ENCODE data around the gene DND1.
"Not testable (repeated sequence)": the region's sequence is repeated elsewhere in the genome, so short reads cannot be mapped to it uniquely, and the experiment has no call there.

The DND1 gene

DNA sequence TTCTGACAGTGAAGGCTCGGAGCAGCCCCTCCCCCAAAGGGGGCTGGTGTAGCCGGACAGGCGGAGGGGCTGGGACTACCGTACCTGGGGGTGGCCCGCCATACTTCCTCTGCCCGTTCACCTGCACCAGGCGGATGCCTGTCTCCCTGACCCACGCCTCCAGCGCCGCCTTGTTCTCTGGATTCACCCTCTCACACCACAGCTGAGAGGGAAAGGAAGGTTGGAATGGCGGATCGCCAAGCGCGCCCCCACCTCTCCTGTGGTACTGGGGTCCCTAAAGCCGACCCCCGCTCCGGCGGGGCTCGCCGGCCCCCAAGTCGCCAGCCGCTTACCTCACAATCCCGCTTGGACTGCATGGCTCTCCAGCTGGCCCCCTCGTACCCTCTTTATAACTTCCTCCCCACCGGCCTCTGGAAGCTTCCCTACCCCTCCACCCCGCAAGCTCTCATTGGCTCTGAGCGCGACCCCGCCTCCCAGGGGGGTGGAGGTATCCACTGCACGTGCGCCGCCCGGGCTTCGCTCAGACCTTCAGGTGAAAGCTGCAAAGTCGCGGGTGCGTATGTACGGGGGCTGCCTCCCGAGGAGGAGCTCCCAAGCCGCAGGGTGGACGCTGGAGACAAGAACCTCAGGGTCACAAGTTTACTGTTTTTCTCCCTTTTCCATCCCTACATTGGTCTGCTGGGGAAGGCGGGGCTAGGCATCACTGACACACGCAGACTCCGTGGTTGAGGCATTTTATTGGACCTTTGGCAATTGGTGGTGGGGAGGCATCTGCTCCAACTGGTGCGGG lies at the start of gene DND1:
Gene DND1 (minus strand): TSS at position 390 of the 790 bp plus-strand sequence. CDS start 34 bp downstream, at position 356.
- DNase-seq (ENCODE audit: low read depth): no peak

- not testable (repeated sequence) for DNase-seq (ENCODE audit: low read depth)
Observed at GRCh38 chr5:140721395-140721794, 48.0 kb upstream of the DND1 start.

GRCh38 chr5:140720738-140721137 lies 47.4 kb upstream of the DND1 start:
- DNase-seq (ENCODE audit: low read depth): not testable (repeated sequence)

GRCh38 chr5:140718266-140718592 lies 44.9 kb upstream of the DND1 start:
- no peak for DNase-seq (ENCODE audit: low read depth)

DNA sequence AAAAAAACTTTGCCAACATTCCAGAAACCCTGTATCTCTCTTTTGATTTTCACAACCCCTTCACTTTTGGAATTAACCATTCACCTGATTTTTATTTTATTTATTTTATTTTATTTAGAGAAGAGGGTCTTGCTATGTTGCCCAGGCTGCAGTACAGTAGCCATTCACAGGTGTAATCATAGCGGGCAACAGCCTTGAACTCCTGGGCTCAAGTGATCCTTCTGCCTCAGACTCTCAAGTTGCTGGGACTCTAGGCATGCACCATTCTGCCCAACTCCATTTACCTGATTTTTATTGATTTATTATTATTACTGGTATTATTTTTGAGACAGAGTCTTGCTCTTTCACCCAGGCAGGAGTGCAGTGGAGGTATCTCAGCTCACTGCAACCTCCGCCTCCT lies 42.9 kb upstream of the DND1 start:
- not testable (repeated sequence) for DNase-seq (ENCODE audit: low read depth)

- no peak for DNase-seq (ENCODE audit: low read depth)
Observed at GRCh38 chr5:140713562-140714094, 40.3 kb upstream of the DND1 start.

DNA sequence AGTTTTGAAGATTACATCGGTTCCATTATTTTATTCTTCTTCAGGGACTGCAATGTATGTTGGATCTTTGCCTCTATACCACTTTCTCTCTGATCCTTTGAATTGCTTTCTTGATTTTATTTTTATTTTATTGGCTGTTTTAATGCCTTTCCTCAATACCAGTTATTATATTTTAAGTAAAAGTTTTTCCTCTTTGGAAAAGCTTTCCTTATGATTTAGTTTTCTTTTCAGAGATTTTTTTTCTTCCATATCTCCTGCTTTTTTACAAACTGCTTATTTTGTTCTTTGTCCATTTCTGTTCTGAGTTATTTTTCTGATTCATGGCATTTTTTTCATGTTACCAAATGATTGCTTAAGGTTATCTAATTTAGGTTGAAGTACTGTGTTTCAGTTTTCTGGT lies 38.4 kb upstream of the DND1 start:
- no peak for DNase-seq (ENCODE audit: low read depth)

- peak; percentile 91 for DNase-seq (ENCODE audit: low read depth)
Observed at GRCh38 chr5:140710899-140711552, 37.6 kb upstream of the DND1 start.

- DNase-seq (ENCODE audit: low read depth): not testable (repeated sequence)
Observed at GRCh38 chr5:140708787-140709186, 35.4 kb upstream of the DND1 start.

GRCh38 chr5:140707812-140708211 lies 34.4 kb upstream of the DND1 start:
- no peak for DNase-seq (ENCODE audit: low read depth)

DNA sequence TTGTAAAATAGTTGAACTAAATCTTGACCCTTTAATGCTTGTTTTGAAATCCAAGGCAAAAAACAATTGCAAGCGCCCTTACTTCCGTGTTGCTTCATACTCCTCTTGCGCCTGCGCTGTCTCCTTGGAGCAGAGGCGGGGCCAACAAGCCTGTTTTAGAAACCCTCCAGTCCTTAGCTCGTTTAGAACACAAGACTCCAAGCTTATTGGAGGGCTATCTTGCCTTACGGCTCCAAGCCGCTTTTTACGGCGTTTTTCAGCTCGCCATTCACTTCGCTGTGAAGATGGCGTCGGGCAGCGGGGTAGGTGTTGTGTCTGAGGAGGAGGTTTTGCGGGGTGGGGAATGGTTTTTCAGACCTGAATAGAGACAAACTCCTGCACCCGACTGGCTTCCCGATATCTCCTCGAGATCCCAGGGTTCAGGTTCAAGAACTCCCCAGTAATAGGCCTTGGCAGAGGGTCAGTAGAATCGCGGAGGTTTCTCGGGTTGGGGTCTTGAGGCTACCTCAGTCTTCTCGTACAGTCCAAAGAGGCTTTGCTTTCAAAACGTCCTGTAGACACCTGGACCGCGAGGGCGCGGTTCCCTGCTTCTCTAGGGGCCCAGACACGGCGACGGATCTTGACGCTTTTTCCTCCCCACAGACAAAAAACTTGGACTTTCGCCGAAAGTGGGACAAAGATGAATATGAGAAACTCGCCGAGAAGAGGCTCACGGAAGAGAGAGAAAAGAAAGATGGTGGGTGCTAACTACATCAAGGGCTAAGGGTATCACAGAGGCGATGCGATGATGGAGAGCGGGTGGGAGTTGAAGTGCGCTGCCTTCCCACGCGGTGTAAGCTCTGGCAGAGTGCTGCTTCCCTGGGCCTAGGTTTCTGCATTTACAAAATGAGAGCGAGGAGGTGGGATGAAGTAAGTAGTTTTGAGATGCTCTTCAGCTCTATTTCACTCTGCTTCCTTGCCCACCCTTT lies 27.1 kb upstream of the DND1 start, which contains the start of gene ZMAT2:
Gene ZMAT2 (plus strand): TSS at position 271 of the 968 bp plus-strand sequence. CDS start 14 bp downstream, at position 285.
- DNase-seq (ENCODE audit: low read depth): peak; percentile 93

DNA sequence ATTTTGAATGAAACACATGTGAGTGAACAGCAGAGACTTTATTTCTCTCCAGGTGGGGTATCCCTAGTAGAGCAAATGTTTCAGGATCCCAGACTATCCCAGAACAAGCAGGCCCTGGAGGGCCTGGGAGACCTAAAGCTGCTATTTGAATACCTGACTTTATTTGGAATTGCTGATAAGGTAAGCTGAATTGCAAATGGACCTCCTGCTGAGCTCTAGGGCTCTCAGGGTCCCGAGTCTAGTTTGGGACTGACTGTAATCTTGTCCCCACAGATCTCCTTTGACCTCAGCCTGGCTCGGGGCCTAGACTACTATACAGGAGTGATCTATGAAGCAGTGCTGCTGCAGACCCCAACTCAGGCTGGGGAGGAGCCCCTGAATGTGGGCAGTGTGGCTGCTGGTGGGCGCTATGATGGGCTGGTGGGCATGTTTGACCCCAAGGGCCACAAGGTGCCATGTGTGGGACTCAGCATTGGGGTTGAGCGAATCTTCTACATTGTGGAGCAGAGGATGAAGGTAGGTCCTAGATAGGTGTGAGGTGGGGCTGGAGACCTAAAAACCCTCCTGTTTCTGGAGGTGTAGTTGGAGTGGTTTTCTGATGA lies 23.6 kb upstream of the DND1 start:
- no peak for DNase-seq (ENCODE audit: low read depth)

- no peak for DNase-seq (ENCODE audit: low read depth)
Observed at GRCh38 chr5:140694276-140694675, 20.9 kb upstream of the DND1 start.

GRCh38 chr5:140690941-140691924 lies 17.9 kb upstream of the DND1 start, which contains the start of the genes HARS1 and HARS2:
HARS1 (minus strand) TSS chr5:140691370; CDS start chr5:140691304, 66 bp downstream.
HARS2 (plus strand) TSS chr5:140691455; CDS start chr5:140691649, 194 bp downstream.
- peak; percentile 87 for DNase-seq (ENCODE audit: low read depth)

- no peak for DNase-seq (ENCODE audit: low read depth)
Observed at GRCh38 chr5:140690376-140690932, 17.1 kb upstream of the DND1 start.

DNA sequence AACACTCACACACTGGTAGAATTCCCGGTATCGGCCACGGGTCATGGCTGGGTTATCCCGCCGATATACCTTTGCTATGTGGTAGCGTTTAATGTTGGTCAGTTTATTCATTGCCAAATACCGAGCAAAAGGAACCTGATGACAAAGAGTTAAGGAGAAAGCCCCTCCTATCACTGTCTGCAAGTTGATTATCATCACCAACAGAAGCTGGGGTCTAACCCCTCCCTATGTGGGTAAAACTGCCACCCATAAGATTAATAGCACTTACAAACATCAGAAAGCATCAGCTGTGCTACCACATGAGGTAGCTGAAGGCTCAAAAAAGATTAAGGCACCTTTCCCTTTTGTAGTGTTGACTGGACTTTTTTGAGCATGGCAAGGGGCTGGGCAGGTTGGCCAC lies 5.6 kb upstream of the DND1 start:
- DNase-seq (ENCODE audit: low read depth): no peak

DNA sequence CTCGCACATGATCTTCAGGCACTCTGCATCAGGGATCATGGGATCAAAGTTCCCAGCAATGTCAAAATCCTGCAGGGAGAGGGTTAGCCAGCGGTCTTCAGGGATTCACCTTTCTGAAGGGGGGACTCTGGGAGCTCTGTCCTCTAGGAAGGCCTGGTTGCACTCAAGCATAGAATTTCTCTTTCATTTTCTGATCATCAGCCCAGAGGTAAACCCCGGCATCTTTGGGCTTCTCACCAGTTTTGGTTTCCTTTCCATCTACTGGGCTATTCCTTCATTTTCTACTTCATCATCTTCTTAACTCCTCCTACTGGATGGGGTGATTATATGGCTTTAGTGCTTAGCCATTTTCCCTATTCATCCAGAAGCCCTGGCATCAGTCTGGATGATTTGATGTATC lies 4.6 kb upstream of the DND1 start:
- DNase-seq (ENCODE audit: low read depth): no peak

GRCh38 chr5:140674629-140675028 lies 1.3 kb upstream of the DND1 start:
- DNase-seq (ENCODE audit: low read depth): no peak

- no peak for DNase-seq (ENCODE audit: low read depth)
Observed at GRCh38 chr5:140674211-140674610, 835 bp upstream of the DND1 start.
